Body of pancreas (tissue), 4 donors: ENCODE measurements around the gene SLC9A9.

ENCODE experiments used
- POLR2A ChIP-seq, 3 donors: fragments of 450-650 bp; IDR thresholded peaks; one replicate each; pipeline ENCODE4 v1.6.1; 2016; ENCODE audit warnings: antibody characterized with exemption in 3 of 3, mild to moderate bottlenecking in 2 of 3
- TF ChIP-seq, protein P1 (sequence below), 7 experiments: fragments of 450-650 bp in 4 of 7; fragments of 200-600 bp in 3 of 7; sonication (generic) in 3 of 7; IDR thresholded peaks; one replicate each; pipeline ENCODE4 v1.5.1; 2016 to 2019; ENCODE audit warnings: antibody characterized with exemption in 7 of 7

GRCh38 chr3:143343031-143343430 lies 505.2 kb downstream of the SLC9A9 start:
- TF ChIP-seq POLR2A (IDR thresholded peaks at IDR 0.05), result no peak
- TF ChIP-seq, protein P1, sequence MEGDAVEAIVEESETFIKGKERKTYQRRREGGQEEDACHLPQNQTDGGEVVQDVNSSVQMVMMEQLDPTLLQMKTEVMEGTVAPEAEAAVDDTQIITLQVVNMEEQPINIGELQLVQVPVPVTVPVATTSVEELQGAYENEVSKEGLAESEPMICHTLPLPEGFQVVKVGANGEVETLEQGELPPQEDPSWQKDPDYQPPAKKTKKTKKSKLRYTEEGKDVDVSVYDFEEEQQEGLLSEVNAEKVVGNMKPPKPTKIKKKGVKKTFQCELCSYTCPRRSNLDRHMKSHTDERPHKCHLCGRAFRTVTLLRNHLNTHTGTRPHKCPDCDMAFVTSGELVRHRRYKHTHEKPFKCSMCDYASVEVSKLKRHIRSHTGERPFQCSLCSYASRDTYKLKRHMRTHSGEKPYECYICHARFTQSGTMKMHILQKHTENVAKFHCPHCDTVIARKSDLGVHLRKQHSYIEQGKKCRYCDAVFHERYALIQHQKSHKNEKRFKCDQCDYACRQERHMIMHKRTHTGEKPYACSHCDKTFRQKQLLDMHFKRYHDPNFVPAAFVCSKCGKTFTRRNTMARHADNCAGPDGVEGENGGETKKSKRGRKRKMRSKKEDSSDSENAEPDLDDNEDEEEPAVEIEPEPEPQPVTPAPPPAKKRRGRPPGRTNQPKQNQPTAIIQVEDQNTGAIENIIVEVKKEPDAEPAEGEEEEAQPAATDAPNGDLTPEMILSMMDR (IDR thresholded peaks at IDR 0.05), result no peak
